Measurements from ENCODE around the gene SSRP1. TPM values are rescaled to one million over a fixed set of nuclear protein-coding genes. Genes with fewer than 3 reads are reported as not detected.

Gene SSRP1
- total RNA-seq, 1 donor from 2014 or later, result 62.2 TPM

DNA sequence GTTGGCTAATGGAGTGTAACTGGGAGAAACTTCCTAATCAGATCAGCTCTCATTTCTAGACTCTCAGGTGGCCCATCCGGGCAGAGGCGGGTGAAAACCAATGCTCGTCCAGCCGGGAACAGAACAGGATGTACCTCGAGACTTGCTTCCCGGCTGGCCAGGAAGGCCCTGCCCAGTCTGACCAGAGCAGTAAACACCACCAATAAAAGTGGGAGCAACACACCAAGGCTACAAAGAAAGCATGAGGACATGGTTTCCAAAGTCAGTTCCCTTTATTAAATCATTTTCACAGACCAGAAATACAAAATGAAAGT is 10.0 kb downstream of the SSRP1 start:
- Histone ChIP-seq H3K36me3 (peaks cover 43% of the 10 kb centered on the region), H3K4me3 (peak overlapping the region; percentile 74), H3K27ac (peak overlapping the region; percentile 96), H3K9me3 (no peaks in the 10 kb centered on the region), H3K4me1 (peaks cover 47% of the 10 kb centered on the region), H3K27me3 (ENCODE audit: low read depth) (no peaks in the 10 kb centered on the region)
- ATAC-seq (peak; percentile 33 to 48), DNase-seq (peak; percentile 76)
- intact Hi-C loops (cut with DNase I), result no loop called here
- TF ChIP-seq, protein P1, sequence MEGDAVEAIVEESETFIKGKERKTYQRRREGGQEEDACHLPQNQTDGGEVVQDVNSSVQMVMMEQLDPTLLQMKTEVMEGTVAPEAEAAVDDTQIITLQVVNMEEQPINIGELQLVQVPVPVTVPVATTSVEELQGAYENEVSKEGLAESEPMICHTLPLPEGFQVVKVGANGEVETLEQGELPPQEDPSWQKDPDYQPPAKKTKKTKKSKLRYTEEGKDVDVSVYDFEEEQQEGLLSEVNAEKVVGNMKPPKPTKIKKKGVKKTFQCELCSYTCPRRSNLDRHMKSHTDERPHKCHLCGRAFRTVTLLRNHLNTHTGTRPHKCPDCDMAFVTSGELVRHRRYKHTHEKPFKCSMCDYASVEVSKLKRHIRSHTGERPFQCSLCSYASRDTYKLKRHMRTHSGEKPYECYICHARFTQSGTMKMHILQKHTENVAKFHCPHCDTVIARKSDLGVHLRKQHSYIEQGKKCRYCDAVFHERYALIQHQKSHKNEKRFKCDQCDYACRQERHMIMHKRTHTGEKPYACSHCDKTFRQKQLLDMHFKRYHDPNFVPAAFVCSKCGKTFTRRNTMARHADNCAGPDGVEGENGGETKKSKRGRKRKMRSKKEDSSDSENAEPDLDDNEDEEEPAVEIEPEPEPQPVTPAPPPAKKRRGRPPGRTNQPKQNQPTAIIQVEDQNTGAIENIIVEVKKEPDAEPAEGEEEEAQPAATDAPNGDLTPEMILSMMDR (IDR thresholded peaks at IDR 0.05), result no peak

DNA sequence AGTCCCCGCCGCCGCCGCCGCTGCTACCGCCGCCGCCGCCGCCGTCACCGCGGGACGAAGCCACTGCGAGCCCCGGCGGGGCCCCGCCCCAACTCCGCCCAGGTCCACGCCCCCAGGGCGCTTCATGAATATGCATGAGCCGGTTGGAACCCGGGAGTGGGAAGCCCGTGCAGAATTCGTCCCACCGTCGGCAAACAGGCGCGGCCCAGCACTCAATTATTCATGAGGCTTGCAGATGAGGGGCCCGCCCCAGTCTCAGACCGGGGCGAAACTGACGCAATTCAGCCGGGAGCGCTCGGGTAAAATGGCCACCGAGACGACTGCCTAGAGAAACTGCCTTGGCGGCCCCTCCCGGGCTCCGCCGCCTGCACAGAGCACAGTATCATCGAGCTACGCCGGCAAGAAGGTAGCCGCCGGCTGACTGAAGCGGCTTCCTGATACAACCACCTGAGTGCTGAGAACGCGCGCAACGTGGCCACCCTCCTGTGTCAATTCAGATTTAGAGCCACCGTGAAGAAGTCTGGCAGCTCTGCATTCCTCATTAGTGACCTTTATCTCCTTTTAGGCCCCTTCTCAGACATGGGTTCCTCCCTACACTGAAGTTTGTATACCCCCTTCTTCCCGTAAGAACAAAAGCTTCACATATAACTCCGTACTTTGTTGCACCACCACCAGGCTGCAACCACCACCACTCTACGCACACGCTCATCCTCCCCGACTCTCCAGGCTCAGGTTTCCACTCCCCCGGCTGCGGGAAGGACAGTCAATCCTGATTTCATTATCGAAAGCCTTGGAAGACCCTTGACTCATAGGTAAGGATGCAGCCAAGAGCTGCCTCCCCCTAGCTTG is 10.6 kb downstream of the SSRP1 start, which contains the start of gene TNKS1BP1:
TNKS1BP1 (minus strand) TSS at position 67 of the 849 bp plus-strand sequence. CDS start 3,067 bp downstream, outside the sequence.
- ATAC-seq (peak; percentile 84 to 91), DNase-seq (peak; percentile 98)
- TF ChIP-seq, protein P1 (IDR thresholded peaks at IDR 0.05), result no peak
- Histone ChIP-seq H3K36me3 (peaks cover 43% of the 10 kb centered on the region), H3K27me3 (ENCODE audit: low read depth) (no peaks in the 10 kb centered on the region), H3K27ac (peak within 1 kb of the TSS; percentile 96), H3K4me3 (peak within 1 kb of the TSS; percentile 74), H3K4me1 (peaks cover 52% of the 10 kb centered on the region), H3K9me3 (no peaks in the 10 kb centered on the region)
- intact Hi-C loops (cut with DNase I), result no loop called here

DNA sequence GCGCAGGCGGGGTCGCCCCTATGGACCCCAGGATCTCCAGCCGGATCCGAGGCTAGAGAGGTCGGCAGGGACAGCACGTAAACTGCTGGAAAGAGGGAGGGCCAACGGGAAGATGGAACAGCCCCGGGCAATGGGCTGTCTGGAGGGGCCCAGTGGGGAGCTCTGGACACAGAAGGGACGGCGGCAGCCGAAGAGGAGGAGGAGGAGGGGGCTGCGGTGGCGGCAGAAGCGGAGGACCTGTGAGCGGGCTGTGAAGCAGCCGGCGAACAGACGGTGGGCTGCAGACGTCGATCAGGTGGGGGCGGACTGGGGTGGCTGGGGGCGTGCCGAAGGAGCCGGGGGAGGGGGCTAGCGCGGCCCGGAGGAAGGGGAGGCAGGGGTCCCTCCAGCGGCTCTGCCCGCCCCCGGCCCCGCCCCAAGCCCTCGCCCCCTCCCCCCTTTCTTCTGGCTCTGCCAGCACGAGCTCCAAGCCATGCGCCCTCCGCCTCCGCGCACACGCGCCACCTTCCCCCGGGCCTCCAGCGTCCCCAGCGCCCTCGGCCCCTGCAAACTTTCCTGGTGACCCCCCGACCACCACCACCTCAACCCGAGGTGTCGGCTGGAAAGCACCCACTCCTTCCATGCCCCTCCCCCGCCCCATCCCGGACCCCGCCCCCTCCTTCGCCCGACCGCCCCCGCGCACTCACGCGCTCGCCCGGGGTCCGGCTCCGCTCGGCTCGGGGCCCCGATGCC is 11.4 kb downstream of the SSRP1 start:
- Histone ChIP-seq H3K27me3 (ENCODE audit: low read depth) (no peaks in the 10 kb centered on the region), H3K4me3 (peak overlapping the region; percentile 74), H3K27ac (peak overlapping the region; percentile 96), H3K36me3 (peaks cover 43% of the 10 kb centered on the region), H3K9me3 (no peaks in the 10 kb centered on the region), H3K4me1 (peaks cover 60% of the 10 kb centered on the region)
- intact Hi-C loops (cut with DNase I), result no loop called here
- peak; percentile 1 to 2 for ATAC-seq
- TF ChIP-seq, protein P1 (IDR thresholded peaks at IDR 0.05), result no peak
- peak; percentile 68 for DNase-seq

DNA sequence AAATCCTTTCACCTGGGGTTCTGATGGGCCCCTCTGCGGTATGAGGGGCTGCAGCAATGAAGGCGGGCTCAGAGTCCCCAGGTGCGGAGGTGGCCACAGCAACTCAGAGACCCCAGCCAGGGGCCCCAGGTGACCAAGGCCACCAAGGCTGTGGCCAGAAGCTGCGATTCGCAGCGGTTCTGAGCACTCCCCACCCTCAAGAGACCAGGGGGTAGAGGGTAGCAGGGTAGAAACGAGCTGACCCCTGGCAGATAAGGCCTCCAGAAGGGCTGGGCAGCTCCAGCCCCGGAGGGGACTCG is 11.9 kb downstream of the SSRP1 start:
- Histone ChIP-seq H3K9me3 (no peaks in the 10 kb centered on the region), H3K4me3 (peak overlapping the region; percentile 74), H3K36me3 (peaks cover 41% of the 10 kb centered on the region), H3K27me3 (ENCODE audit: low read depth) (no peaks in the 10 kb centered on the region), H3K27ac (peak overlapping the region; percentile 96), H3K4me1 (peaks cover 63% of the 10 kb centered on the region)
- intact Hi-C loops (cut with DNase I), result no loop called here
- DNase-seq (no peak), ATAC-seq (no peak)
- TF ChIP-seq, protein P1 (IDR thresholded peaks at IDR 0.05), result no peak

DNA sequence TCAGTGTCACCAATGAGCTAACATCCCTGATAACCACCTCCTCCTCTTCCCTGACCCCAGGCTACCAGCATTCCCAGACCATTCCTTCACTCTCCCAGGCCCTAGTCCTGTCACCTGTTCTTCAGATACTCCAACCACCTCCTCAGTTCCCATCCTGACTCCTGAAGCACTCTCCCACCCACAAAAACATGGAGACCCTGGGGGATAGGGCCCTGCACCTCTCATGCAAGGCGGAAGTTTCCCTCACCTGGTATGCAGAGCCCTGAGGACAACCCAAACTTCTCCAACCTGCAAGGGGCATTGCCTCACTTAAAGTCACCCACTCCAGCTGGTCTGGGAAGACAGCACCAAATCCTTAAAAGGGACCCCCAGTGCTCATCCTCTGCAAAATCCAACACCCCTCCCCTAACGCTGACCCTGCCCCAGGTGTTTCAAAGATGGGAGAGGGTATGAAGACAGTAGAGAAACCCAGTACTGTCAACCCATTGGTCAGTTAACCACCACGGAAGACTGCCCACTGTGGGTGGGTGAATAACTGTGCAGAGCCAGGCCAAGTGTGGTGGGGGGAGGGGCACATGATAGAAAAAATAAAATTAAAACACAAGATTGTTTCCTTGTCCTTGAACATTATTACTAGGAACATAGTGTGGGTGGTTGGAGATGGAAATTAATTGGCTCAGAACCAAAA is 12.4 kb downstream of the SSRP1 start:
- Histone ChIP-seq H3K27me3 (ENCODE audit: low read depth) (no peaks in the 10 kb centered on the region), H3K27ac (peak overlapping the region; percentile 96), H3K36me3 (peaks cover 40% of the 10 kb centered on the region), H3K9me3 (no peaks in the 10 kb centered on the region), H3K4me1 (peaks cover 68% of the 10 kb centered on the region), H3K4me3 (peak overlapping the region; percentile 74)
- ATAC-seq (no peak), DNase-seq (no peak)
- intact Hi-C loops (cut with DNase I), result no loop called here
- TF ChIP-seq, protein P1 (IDR thresholded peaks at IDR 0.05), result no peak
